Measurements from ENCODE around the gene TNKS1BP1. TPM values are rescaled to one million over a fixed set of nuclear protein-coding genes. Genes with fewer than 3 reads are reported as not detected.

The TNKS1BP1 gene
- total RNA-seq, 4 donors from 2014 or later, result 98.5 to 165 (median 125) TPM

GRCh38 chr11:57274904-57275498 lies 49.8 kb downstream of the TNKS1BP1 start:
- intact Hi-C loops (cut with DNase I; ENCODE audit: low total_unique reads), result no loop called here
- in situ Hi-C loops (cut with MboI; ENCODE audit: low sequenced_read_pairs in 4 of 4), result loop anchor here in 1 of 4 donors (25.0 kb wide), 1 partner anchor 438 kb away; no protein-coding TSS in a partner anchor

GRCh38 chr11:57273448-57274058 lies 51.2 kb downstream of the TNKS1BP1 start:
- Histone ChIP-seq H3K27ac (no peak overlapping the region), H3K9me3 (no peaks in the 10 kb centered on the region), H3K4me3 (no peak overlapping the region), H3K36me3 (no peaks in the 10 kb centered on the region), H3K4me1 (peaks cover 12 to 21% of the 10 kb centered on the region in 2 donors), H3K27me3 (no peaks in the 10 kb centered on the region)
- ATAC-seq, result no peak
- intact Hi-C loops (cut with DNase I; ENCODE audit: low total_unique reads) (no loop called here), in situ Hi-C loops (cut with MboI; ENCODE audit: low sequenced_read_pairs in 4 of 4) (loop anchor here in 1 of 4 donors (25.0 kb wide), 1 partner anchor 436 kb away; no protein-coding TSS in a partner anchor)
- DNase-seq, result no peak
- TF ChIP-seq POLR2A (IDR thresholded peaks at IDR 0.05) (no peak), CTCF (IDR thresholded peaks at IDR 0.05 in 4 of 5, conservative IDR thresholded peaks at IDR 0.05 in 1 of 5) (no peak)

More at GRCh38 chr11:57274904-57275498, 49.8 kb downstream of the TNKS1BP1 start:
- no peak for ATAC-seq
- no peak for DNase-seq
- no peaks in the 10 kb centered on the region for H3K9me3 ChIP-seq
- peak overlapping the region; percentile 19 to 75 (median 60) for H3K27ac ChIP-seq
- no peaks in the 10 kb centered on the region for H3K27me3 ChIP-seq
- no peaks in the 10 kb centered on the region for H3K36me3 ChIP-seq
- peaks cover 16 to 22% of the 10 kb centered on the region in 2 donors for H3K4me1 ChIP-seq
- no peak overlapping the region for H3K4me3 ChIP-seq
- TF ChIP-seq POLR2A (IDR thresholded peaks at IDR 0.05) (no peak), CTCF (IDR thresholded peaks at IDR 0.05 in 4 of 5, conservative IDR thresholded peaks at IDR 0.05 in 1 of 5) (no peak)

GRCh38 chr11:57269571-57270021 lies 55.2 kb downstream of the TNKS1BP1 start:
- Histone ChIP-seq H3K9me3 (no peaks in the 10 kb centered on the region), H3K27me3 (no peaks in the 10 kb centered on the region), H3K36me3 (no peaks in the 10 kb centered on the region), H3K4me3 (no peak overlapping the region), H3K27ac (no peak overlapping the region), H3K4me1 (no peaks in the 10 kb centered on the region)
- ATAC-seq, result no peak
- in situ Hi-C loops (cut with MboI; ENCODE audit: low sequenced_read_pairs in 4 of 4), result loop anchor here in 1 of 4 donors (25.0 kb wide), 1 partner anchor 432 kb away; no protein-coding TSS in a partner anchor
- no peak for DNase-seq
- TF ChIP-seq CTCF (IDR thresholded peaks at IDR 0.05 in 4 of 5, conservative IDR thresholded peaks at IDR 0.05 in 1 of 5) (no peak), POLR2A (IDR thresholded peaks at IDR 0.05) (no peak)
- intact Hi-C loops (cut with DNase I; ENCODE audit: low total_unique reads), result no loop called here

GRCh38 chr11:57266157-57266556 lies 58.6 kb downstream of the TNKS1BP1 start:
- no peak overlapping the region for H3K4me3 ChIP-seq
- TF ChIP-seq POLR2A (IDR thresholded peaks at IDR 0.05) (no peak), CTCF (IDR thresholded peaks at IDR 0.05 in 4 of 5, conservative IDR thresholded peaks at IDR 0.05 in 1 of 5) (no peak)
- H3K9me3 ChIP-seq, result no peaks in the 10 kb centered on the region
- in situ Hi-C loops (cut with MboI; ENCODE audit: low sequenced_read_pairs in 4 of 4) (loop anchor here in 1 of 4 donors (25.0 kb wide), 1 partner anchor 429 kb away; no protein-coding TSS in a partner anchor), intact Hi-C loops (cut with DNase I; ENCODE audit: low total_unique reads) (no loop called here)
- H3K4me1 ChIP-seq, result no peaks in the 10 kb centered on the region
- H3K36me3 ChIP-seq, result no peaks in the 10 kb centered on the region
- H3K27ac ChIP-seq, result no peak overlapping the region
- no peaks in the 10 kb centered on the region for H3K27me3 ChIP-seq
- DNase-seq, result no peak
- ATAC-seq, result no peak

Measured in gastrocnemius medialis (tissue), 4 donors.